ENCODE results near the gene GPR42.

The GPR42 gene

DNA sequence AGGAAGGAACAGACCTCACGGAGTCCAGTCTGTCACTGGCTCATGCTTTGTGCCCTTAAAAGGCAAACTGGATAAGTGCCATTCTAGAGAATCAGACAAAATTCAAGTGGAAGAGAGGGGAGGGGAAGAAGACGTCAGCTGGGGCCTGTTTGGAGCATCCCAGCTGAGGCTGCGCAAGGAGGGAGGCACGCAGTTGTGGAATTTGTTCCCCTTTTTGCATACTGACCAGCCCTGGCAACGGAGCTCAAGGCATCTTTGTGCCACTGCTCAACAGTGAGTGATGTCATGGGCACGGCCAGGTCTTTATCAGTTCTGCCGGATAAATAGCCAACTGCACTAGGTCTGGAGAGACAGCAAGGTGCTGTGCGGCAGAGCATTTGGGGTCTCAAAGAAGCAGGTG is at the start of gene GPR42:
TSS of gene GPR42 (plus strand) at position 347 of the 400 bp plus-strand sequence. CDS start 292 bp downstream, outside the sequence.
- no peak for DNase-seq

- DNase-seq = no peak
Observed at GRCh38 chr19:35321291-35321690, 49.6 kb upstream of the GPR42 start.

DNA sequence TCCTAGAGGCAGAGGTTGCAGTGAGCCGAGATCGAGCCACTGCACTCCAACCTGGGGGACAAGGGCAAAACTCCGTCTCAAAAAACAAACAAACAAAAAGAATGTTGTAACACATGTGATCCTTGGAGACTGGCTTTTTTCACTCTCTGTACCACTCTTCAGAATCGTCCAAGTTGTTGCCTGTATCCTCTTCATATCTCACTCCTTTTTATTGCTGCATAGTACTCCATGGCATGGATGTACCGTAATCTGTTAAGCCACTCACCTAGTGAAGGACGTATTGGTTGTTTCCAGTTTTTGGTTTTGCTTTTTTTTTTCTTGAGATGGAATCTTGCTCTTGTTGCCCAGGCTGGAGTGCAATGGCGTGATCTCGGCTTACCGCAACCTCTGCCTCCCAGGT is 48.9 kb upstream of the GPR42 start:
- no peak for DNase-seq

DNA sequence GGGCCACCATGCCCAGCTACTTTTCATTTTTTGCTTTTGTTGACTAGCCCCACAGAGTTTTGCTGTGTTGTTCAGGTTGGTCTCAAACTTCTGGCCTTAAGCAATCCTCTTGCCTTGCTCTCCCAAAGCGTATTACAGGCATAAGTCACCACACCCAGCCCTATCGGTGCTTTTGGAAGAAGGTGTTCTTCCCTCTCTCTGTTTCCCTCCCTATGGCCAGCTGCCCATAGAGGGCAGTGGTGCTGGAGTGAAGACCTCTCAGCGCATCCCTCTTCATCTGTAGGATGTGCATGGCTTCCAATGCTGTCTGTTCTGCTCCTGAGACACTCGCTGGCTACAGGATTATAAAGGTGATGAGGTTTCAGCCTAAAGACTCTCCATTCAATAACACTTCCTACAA is 43.2 kb upstream of the GPR42 start:
- no peak for DNase-seq

- DNase-seq = no peak
Observed at GRCh38 chr19:35328851-35329285, 42.0 kb upstream of the GPR42 start, which contains the start of gene CD22. CD22 (plus strand) TSS chr19:35329187; CDS start chr19:35332041, 2,854 bp downstream.

GRCh38 chr19:35329323-35329722 is 41.5 kb upstream of the GPR42 start:
- no peak for DNase-seq

DNA sequence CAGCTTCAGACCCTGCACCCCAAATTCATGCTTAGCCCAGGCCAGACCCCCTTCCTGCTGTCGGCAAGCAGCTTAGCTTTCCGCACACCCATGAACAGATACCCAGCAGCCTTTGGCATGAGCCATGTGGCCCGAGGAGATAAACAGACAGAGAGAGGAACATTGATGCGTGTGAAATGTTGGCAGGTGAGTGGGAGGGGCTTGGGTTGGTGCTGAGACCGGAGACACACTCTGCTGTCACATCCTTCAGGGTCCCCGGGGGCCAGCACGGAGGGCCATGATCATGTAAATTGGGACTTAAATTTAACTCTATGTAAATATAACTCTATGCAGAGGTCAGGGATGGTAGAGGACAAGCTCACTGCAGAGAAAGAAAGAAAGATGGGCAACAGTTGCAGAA is 40.4 kb upstream of the GPR42 start:
- no peak for DNase-seq

DNA sequence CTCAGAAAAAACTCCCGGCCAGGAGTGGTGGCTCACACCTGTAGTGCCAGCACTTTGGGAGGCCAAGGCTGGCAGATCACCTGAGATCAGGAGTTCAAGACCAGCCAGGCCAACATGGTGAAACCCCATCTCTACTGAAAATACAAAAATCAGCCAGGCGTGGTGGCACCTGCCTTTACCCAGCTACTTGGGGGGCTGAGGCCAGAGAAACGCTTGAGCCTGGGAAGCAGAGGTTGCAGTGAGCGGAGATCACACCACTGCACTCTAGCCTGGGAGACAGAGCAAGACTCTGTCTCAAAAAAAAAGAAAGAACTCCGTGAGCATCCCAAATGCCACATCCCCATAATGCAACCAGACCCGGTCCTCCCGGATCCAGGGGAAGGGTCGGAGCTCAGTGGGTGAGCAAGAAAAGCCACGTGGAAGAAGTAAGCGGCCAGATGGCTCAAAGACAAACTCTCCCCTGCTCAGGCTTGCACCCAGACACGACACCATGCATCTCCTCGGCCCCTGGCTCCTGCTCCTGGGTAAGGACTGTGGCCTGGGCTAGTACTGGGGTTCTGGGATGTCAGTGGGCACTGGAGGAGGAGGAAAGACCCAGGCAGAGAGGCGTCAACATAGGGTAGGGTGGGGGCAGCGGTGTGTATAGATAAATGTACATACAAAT is 39.2 kb upstream of the GPR42 start:
- no peak for DNase-seq

DNA sequence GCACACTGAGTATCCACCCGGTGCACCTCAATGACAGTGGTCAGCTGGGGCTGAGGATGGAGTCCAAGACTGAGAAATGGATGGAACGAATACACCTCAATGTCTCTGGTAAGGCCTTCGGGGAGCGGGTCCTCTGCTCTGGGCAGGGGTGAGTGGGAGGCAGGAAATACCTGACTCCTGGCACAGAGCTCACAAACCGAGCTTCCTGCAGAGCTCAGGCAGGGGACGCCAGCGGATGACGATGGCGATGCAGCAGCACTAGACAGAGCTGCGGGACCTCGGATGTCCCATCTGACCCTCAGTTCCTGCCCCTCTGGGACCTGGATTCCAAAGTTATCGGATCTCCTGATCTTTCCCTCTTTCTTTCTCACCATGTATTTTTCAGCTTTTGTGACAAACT is 38.1 kb upstream of the GPR42 start:
- DNase-seq = no peak

- DNase-seq = no peak
Observed at GRCh38 chr19:35334144-35334753, 36.6 kb upstream of the GPR42 start.

GRCh38 chr19:35336166-35336955 is 34.5 kb upstream of the GPR42 start:
- DNase-seq = no peak

- no peak for DNase-seq
Observed at GRCh38 chr19:35337097-35337983, 33.5 kb upstream of the GPR42 start.

GRCh38 chr19:35337984-35338296 is 32.9 kb upstream of the GPR42 start:
- DNase-seq = no peak

- no peak for DNase-seq
Observed at GRCh38 chr19:35340431-35340830, 30.4 kb upstream of the GPR42 start.

- DNase-seq = no peak
Observed at GRCh38 chr19:35341006-35341405, 29.9 kb upstream of the GPR42 start.

DNA sequence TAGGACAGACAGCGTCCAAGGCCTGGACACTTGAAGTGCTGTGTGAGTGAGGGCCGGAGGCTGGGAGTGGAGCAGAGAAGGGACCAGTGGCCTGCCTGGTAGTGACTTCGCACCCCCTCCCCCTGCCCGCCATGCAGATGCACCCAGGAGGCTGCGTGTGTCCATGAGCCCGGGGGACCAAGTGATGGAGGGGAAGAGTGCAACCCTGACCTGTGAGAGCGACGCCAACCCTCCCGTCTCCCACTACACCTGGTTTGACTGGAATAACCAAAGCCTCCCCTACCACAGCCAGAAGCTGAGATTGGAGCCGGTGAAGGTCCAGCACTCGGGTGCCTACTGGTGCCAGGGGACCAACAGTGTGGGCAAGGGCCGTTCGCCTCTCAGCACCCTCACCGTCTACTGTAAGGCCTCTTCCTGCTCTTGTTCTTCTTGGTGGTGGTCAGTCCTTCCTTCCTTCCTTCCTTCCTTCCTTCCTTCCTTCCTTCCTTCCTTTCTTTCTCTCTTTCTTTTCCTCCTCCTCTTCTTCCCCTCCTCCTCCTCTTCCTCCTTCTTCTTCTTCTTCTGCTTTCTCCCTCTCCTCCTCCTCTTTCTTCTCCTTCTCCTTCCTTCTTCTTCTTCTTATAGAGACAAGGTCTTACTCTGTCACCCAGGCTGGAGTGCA is 29.2 kb upstream of the GPR42 start:
- DNase-seq = no peak

DNA sequence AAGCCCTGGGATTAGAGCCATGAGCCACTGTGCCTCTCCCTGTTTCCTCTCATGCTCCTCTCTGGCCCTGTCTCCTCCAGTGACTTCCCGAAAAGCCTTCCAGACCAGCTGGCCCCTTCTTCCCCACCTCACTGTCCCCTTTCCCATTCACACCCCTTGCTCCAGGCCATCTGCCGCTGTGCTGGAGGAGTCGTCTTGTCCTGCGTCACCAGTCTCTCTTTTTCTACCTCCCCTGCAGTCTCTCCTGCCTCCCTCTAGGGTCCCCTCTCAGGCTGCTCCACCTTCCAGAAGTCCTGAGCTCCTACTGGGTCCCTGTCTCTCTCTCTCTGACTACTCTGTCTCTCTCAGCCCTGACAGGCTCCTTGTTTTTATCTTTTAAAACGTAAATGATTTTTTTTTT is 28.4 kb upstream of the GPR42 start:
- DNase-seq = no peak

GRCh38 chr19:35344511-35345031 is 26.3 kb upstream of the GPR42 start:
- DNase-seq = no peak

DNA sequence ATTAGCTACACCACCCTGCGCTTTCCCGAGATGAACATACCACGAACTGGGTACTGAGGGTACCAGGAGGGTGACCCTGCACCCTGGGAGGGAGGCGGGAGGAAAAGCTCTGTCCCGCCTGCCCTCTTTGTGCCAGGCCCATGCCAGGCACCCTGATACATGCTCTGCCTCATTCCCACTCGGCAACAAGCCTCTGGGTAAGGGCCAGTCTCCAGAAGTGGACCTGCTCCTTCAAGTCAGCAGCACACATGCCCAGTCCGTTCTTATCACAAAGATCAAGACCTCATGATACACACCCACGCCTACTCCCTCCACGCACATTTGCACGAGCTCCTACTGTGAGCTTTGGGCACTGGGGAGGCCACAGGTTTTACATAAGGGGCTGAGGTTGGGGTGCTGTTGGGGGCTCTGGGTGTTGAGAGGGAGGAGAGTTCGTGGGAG is 25.2 kb upstream of the GPR42 start:
- no peak for DNase-seq

DNA sequence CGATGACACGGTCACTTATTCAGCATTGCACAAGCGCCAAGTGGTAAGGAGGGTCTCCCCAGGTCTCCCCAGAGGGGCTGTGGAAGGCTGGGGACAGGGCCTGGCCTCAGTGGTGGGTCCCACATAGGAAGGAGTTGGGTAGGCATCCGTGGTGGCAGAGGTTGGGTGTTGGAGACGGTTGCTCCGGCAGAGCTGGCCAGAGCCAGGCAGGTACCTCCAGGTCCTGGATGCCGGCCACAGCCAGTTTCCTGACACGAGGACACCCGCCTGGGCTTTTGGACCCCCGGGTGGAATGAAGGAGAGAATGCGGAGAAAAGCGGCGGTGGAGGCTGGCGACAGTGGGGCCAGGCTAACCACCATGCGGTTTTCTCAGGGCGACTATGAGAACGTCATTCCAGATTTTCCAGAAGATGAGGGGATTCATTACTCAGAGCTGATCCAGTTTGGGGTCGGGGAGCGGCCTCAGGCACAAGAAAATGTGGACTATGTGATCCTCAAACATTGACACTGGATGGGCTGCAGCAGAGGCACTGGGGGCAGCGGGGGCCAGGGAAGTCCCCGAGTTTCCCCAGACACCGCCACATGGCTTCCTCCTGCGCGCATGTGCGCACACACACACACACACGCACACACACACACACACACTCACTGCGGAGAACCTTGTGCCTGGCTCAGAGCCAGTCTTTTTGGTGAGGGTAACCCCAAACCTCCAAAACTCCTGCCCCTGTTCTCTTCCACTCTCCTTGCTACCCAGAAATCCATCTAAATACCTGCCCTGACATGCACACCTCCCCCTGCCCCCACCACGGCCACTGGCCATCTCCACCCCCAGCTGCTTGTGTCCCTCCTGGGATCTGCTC is 24.4 kb upstream of the GPR42 start:
- peak; percentile 84 for DNase-seq
